Spleen (tissue), 11 donors: ENCODE results near the gene FSIP1. TPM values are rescaled to one million over a fixed set of nuclear protein-coding genes. Genes with fewer than 3 reads are reported as not detected.

Source experiments
- DNase-seq: peaks from one replicate; pipeline ENCODE4 v3.0.0-alpha.2; 2020
- H3K27ac ChIP-seq, 8 donors: fragments of 200-600 bp; sonication (generic) in 7 of 8; 1 replicate in 4 of 8; 2 replicates in 4 of 8; pipeline versions ENCODE4 v1.5.0 to v1.8.0; 2016 to 2021; ENCODE audit warnings: inconsistent platforms in 4 of 8, mild to moderate bottlenecking in 4 of 8, moderate library complexity in 1 of 8
- H3K27me3 ChIP-seq, 7 donors: fragments of 200-600 bp; sonication (generic) in 6 of 7; replicated peaks in 1 of 7; 1 replicate in 4 of 7; 2 replicates in 3 of 7; pipeline versions ENCODE4 v1.5.0 to v1.8.0; 2016 to 2021; ENCODE audit warnings: inconsistent platforms in 3 of 7, mild to moderate bottlenecking in 1 of 7
- H3K36me3 ChIP-seq, 6 donors: fragments of 200-600 bp; sonication (generic) in 5 of 6; 1 replicate in 4 of 6; 2 replicates in 2 of 6; pipeline versions ENCODE4 v1.5.0 to v1.8.0; 2016 to 2021; ENCODE audit warnings: inconsistent platforms in 2 of 6
- H3K4me1 ChIP-seq, 6 donors: fragments of 200-600 bp; sonication (generic) in 5 of 6; 1 replicate in 3 of 6; 2 replicates in 3 of 6; pipeline versions ENCODE4 v1.5.0 to v1.8.0; 2016 to 2021; ENCODE audit warnings: inconsistent platforms in 3 of 6
- H3K4me3 ChIP-seq, 8 donors: fragments of 200-600 bp; sonication (generic) in 7 of 8; 1 replicate in 4 of 8; 2 replicates in 4 of 8; pipeline versions ENCODE4 v1.5.0 to v1.8.0; 2016 to 2021; ENCODE audit warnings: inconsistent platforms in 4 of 8, mild to moderate bottlenecking in 4 of 8, moderate library complexity in 2 of 8
- H3K9me3 ChIP-seq, 8 donors: fragments of 200-600 bp; sonication (generic) in 7 of 8; 1 replicate in 4 of 8; 2 replicates in 4 of 8; pipeline versions ENCODE4 v1.5.0 to v1.8.0; 2016 to 2021; ENCODE audit warnings: inconsistent platforms in 4 of 8
- CTCF ChIP-seq, 11 experiments: fragments of 200-600 bp in 7 of 11; fragments of 450-650 bp in 4 of 11; sonication (generic) in 4 of 11; IDR thresholded peaks in 8 of 11; conservative IDR thresholded peaks in 3 of 11; 1 replicate in 7 of 11; 2 replicates in 4 of 11; pipeline versions ENCODE4 v1.4.0 to v1.8.0; 2016 to 2021; ENCODE audit warnings: antibody characterized with exemption in 11 of 11, inconsistent platforms in 4 of 11, mild to moderate bottlenecking in 1 of 11
- POLR2A ChIP-seq, 3 donors: fragments of 450-650 bp; IDR thresholded peaks; one replicate each; pipeline ENCODE4 v1.5.1; 2017; ENCODE audit warnings: antibody characterized with exemption in 3 of 3, mild to moderate bottlenecking in 1 of 3
- POLR2AphosphoS5 ChIP-seq, 3 donors: sonication (generic); formaldehyde crosslinking; IDR thresholded peaks; one replicate each; pipeline ENCODE4 v1.5.1; 2017; ENCODE audit warnings: antibody characterized with exemption in 3 of 3
- WGBS, 5 donors: extraction: QIAGEN DNeasy Blood & Tissue Kit in 3 of 5; methylation state at CpG; one replicate each; pipeline versions ENCODE4 v1.1.5 to v1.1.7; 2013 to 2018; 5-methylcytosine and 5-hydroxymethylcytosine counted together
- intact Hi-C: fragments of 100-400 bp; cut with DNase I; formaldehyde crosslinking; loops from one replicate; pipeline ENCODE4 v1.15.0; 2023; ENCODE audit warnings: low total_unique reads
- polyA plus RNA-seq, 3 donors: library from polyadenylated mRNA; stranded (reverse); fragments of 200-250 nt; gene quantifications; one replicate each; pipeline ENCODE4 v1.2.1, GENCODE V29; 2013
- total RNA-seq, 7 donors: library from RNA; depleted of rRNA in 3 of 7; stranded (reverse); fragments of >200 nt in 3 of 7; fragmentation: NEBNext Ultra II Directional in 4 of 7; extraction: Animal tissue kit (Norgen Biotek cat#: 25700) in 4 of 7; gene quantifications; one replicate each; pipeline versions ENCODE4 v1.1.0 to v1.2.1, GENCODE V29; 2016 to 2021
- donor health status: healthy with polysubstance abuse.
- donor health status: DM: no; HTN: no; CAD: no; lungs with moderate emphysema.
- donor health status: DM: no; HTN: no; CAD: no.
- donor health status: Bipolar disorder and iron deficiency.
- donor health status: healthy.
- donor health status: DM: no; HTN: no; CAD: no.
- donor health status: DM: yes; HTN: yes; CAD: no.

FSIP1 gene
- total and polyA plus RNA-seq, 10 donors = 0.09 to 2.3 (median 0.45) TPM

DNA sequence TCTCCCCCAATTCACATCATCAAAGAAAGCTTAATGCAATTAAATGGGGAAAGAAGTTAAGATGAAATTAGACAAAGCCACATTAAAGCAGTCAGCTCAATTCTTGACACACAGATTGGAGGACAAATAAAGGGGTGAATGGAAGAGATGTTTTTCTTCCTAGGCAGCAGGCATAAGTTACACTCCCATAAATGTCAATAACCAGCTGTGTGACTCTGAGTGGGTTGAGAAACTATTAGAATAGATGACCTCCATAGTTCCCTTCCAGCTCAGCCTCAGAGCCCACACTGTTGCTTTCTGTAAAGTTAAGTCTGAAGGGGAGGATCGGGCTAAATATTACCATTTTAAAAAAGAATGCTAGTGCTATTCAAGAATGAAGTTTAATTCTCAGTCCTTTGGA, 130.8 kb downstream of the FSIP1 start:
- H3K4me3 ChIP-seq = no peak overlapping the region
- WGBS, 5 donors = 77 to 97% (median 83%) methylated on average over 1 of the region's 1 CpG
- no peak for DNase-seq

GRCh38 chr15:39651295-39651694, 131.3 kb downstream of the FSIP1 start:
- Histone ChIP-seq H3K9me3 (no peaks in the 10 kb centered on the region), H3K27ac (no peak overlapping the region), H3K4me1 (no peaks in the 10 kb centered on the region), H3K4me3 (no peak overlapping the region), H3K36me3 (no peaks in the 10 kb centered on the region), H3K27me3 (no peaks in the 10 kb centered on the region)
- TF ChIP-seq POLR2AphosphoS5 (IDR thresholded peaks at IDR 0.05) (no peak), POLR2A (IDR thresholded peaks at IDR 0.05) (no peak), CTCF (IDR thresholded peaks at IDR 0.05 in 8 of 11, conservative IDR thresholded peaks at IDR 0.05 in 3 of 11) (no peak)
- no peak for DNase-seq
- intact Hi-C loops = no loop called here
- WGBS, 5 donors = 90 to 98% (median 90%) methylated on average over 1 of the region's 1 CpG

More for the DNA sequence above, 130.8 kb downstream of the FSIP1 start:
- Histone ChIP-seq H3K36me3 (no peaks in the 10 kb centered on the region), H3K9me3 (no peaks in the 10 kb centered on the region), H3K27me3 (no peaks in the 10 kb centered on the region), H3K27ac (no peak overlapping the region), H3K4me1 (no peaks in the 10 kb centered on the region)
- TF ChIP-seq CTCF (IDR thresholded peaks at IDR 0.05 in 8 of 11, conservative IDR thresholded peaks at IDR 0.05 in 3 of 11) (no peak), POLR2AphosphoS5 (IDR thresholded peaks at IDR 0.05) (no peak), POLR2A (IDR thresholded peaks at IDR 0.05) (no peak)
- intact Hi-C loops = no loop called here

- no peak for DNase-seq
- Histone ChIP-seq H3K27ac (no peak overlapping the region), H3K4me1 (no peaks in the 10 kb centered on the region), H3K36me3 (no peaks in the 10 kb centered on the region), H3K9me3 (no peaks in the 10 kb centered on the region), H3K27me3 (no peaks in the 10 kb centered on the region), H3K4me3 (no peak overlapping the region)
- TF ChIP-seq POLR2AphosphoS5 (IDR thresholded peaks at IDR 0.05) (no peak), POLR2A (IDR thresholded peaks at IDR 0.05) (no peak), CTCF (IDR thresholded peaks at IDR 0.05 in 8 of 11, conservative IDR thresholded peaks at IDR 0.05 in 3 of 11) (no peak)
- WGBS, 5 donors = 78 to 87% (median 84%) methylated on average over 6 of the region's 6 CpGs
- intact Hi-C loops = no loop called here
Measured at GRCh38 chr15:39649757-39650156, 132.9 kb downstream of the FSIP1 start.

DNA sequence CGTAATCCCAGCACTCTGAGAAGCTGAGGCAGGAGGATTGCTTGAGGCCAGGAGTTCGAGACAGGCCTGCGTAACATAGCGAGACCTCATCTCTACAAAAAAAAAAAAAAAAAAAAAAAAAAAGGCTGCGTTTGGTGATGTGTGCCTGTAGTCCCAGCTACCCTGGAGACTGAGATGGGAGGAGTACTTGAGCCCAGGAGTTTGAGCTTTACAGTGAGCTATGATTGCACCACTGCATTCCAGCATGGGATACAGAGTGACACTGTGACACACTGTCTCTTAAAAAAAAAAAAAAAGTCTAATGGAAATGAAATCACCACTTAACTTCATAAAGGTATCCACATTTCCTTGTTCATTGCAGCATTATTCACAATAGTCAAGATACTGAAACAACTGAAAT, 136.2 kb downstream of the FSIP1 start:
- DNase-seq = no peak
- H3K4me3 ChIP-seq = no peak overlapping the region
- WGBS, 5 donors = 90 to 98% (median 95%) methylated on average over 5 of the region's 5 CpGs
- intact Hi-C loops = no loop called here
- no peaks in the 10 kb centered on the region for H3K27me3 ChIP-seq
- TF ChIP-seq POLR2AphosphoS5 (IDR thresholded peaks at IDR 0.05) (no peak), POLR2A (IDR thresholded peaks at IDR 0.05) (no peak), CTCF (IDR thresholded peaks at IDR 0.05 in 8 of 11, conservative IDR thresholded peaks at IDR 0.05 in 3 of 11) (no peak)
- no peaks in the 10 kb centered on the region for H3K4me1 ChIP-seq
- no peak overlapping the region for H3K27ac ChIP-seq
- no peaks in the 10 kb centered on the region for H3K9me3 ChIP-seq
- no peaks in the 10 kb centered on the region for H3K36me3 ChIP-seq
